ENCODE measurements around the gene RNASE3.
"Not testable (repeated sequence)": the region's sequence is repeated elsewhere in the genome, so short reads cannot be mapped to it uniquely, and the experiment has no call there.

RNASE3 gene

GRCh38 chr14:20891126-20891825 is at the start of gene RNASE3:
Gene RNASE3 (plus strand): TSS chr14:20891385. CDS start chr14:20891687, 302 bp downstream.
- not testable (repeated sequence) for DNase-seq

DNA sequence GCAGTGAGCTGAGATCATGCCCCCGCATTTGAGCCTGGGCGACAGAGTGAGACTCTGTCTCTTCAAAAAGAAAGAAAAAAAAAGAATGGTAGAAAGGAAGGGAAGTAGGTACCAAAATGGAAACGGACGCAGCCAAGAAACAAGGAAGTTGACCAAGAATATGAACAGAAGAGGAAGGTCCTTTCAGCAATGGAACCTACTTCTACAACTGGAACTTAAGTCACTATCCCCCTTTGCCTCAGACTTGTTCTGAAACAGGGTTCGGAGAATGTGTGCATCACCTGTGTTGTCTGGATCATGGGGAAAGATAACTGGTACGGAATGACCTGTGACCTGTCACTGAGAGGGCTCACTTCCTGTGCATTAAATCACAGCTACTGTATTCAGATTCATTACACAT is 44.6 kb upstream of the RNASE3 start:
- no peak for DNase-seq

- DNase-seq = no peak
Measured at GRCh38 chr14:20848316-20848954, 42.8 kb upstream of the RNASE3 start.

DNA sequence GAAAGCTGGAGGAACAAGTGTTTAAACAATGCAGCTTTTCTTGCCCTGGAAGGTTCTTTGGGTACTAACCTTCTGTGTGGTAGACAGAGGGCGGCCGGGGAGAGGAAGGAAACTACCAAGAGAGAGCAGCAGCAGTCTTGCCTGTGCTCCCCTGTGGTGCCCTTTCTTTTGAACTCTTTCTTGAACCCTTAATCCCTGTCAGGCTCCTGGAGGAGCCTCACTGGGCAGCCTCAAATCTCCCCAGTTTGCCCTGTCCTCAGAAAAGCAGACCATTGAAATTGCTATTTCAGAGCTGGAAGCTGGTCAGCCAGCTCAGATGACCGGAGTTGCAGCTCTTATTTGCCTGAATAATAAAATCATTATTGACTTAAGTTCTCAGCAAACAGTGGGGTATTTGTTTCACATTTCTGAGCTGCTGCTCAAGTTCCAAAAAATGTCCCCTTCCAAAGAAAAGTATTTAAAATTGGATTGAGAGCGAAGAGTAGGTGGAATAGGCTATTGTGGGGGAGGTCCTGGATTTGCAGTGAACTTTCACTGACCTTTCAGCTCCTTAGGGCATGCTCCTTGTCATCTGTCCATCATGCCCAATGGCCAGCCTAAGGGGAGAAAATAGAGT is 42.1 kb upstream of the RNASE3 start:
- no peak for DNase-seq

DNA sequence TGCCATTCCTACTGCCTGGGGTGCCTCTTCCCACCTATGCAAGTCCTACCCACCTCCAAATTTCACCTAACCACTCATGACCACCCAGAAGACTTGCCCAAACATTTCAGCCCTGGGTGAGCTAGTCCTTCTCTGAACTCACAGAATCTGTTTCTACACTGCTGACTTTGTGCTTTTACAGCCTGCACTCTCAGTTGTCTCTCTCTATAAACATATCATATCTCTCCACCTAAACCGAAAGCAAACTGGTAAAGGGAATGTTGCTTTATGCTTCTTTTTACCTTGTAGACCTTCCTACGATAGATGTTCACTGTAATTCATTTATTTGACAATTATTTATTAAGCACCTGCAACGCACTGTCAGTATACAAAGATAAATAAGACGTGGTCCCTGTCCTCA is 38.1 kb upstream of the RNASE3 start:
- no peak for DNase-seq

DNA sequence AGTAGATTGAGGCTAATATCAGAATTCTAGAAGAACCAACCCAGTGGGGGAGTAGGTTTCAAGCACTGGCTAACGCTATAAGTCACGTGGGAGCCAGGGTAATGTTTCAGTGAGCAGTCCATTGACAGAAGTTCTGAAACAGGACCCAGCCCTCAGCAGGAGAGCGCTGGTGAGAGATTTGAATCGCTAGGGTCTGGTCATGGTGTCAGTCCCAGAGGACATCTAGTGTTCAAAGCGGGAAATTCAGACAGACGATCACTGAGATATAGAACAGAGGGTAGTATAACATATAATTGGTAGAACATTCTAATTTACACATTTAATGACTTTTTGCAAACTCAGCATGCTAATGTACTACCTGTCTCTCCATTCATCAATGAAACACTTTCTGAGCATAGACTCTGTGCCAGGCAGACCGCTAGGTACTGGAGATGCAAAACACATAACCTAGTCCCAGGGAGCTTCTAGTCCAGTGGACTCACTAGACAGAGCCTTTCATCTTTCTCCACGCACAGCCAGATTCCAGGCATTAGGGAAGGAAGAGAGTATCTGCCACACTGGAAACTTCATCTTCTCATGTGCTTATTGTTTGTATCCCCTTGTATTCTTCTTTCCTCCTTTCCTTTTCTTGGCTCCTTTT is 35.4 kb upstream of the RNASE3 start:
- DNase-seq = peak in 1 of 2 experiments; percentile 7

DNA sequence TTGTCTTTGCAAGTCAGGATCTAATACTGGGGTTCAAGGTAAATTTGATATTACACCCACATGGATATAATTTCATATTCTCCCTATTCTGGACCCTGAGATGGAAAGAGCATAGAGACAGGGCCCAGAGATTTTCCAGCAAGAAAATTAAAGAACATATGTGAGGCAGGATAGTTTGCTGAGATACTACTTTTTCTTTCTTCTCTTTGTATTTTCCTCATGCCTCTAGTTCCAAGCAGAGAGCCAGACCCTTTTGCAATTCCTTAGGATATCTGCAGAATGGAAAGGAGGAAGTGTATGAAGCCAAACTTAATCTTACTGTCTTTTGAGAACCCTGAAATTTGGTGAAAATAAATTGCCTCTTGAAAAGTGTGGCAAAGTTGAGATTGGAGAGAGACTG is 34.0 kb upstream of the RNASE3 start:
- no peak for DNase-seq

DNA sequence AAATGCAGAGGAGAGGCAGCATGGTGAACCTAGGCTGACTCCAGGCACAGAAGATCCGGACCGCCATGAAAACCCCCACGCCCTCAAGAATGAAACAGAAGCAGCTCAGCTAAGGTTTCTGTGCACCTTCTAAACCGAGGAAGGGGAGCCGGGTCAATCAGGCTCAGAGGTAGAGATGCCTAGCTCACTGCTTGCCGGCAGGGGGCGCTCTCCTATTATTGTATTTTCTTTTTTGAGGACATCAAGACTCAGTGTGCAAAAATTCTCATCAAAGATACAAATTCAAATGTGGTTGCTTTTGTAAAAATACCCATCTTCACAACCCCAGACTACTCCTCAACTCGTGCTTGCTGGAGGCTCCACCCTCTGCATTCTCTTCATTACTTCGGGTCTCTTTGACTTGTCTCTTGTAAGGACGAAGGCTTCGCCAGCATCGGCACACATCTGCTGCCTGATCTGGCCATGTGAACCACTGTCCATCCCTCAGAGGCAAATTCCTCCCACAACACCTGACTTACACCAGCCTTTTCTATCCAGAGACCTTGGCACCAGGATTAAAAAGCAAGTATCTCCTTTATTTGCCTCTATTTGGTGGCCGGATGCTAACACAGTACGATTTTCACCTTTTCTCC is 33.4 kb upstream of the RNASE3 start:
- peak; percentile 42 to 72 for DNase-seq

GRCh38 chr14:20866194-20866593 is 25.0 kb upstream of the RNASE3 start:
- DNase-seq = no peak

GRCh38 chr14:20866963-20867362 is 24.2 kb upstream of the RNASE3 start:
- DNase-seq = no peak

- peak; percentile 58 to 77 for DNase-seq
Measured at GRCh38 chr14:20873370-20874177, 17.6 kb upstream of the RNASE3 start.

GRCh38 chr14:20877016-20877415 is 14.2 kb upstream of the RNASE3 start:
- no peak for DNase-seq

- no peak for DNase-seq
Measured at GRCh38 chr14:20878695-20879094, 12.5 kb upstream of the RNASE3 start.

DNA sequence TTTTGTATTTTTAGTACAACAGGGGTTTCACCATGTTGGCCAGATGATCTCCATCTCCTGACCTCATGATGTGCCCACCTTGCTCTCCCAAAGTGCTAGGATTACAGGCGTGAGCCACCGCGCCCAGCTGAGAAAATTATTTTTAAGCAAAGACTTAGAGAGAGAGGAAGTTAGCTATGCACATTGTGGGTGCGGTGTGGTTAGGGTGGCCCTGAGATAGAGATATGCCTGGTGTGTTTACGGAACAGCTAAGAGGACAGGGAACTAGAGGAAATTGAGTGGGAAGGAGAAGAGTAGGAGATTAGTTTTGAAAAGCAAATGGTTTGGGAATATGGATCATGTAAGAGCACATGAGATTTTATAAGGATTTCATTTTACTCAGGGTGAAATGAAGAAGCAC is 10.0 kb upstream of the RNASE3 start:
- DNase-seq = not testable (repeated sequence)

GRCh38 chr14:20882787-20883186 is 8.4 kb upstream of the RNASE3 start:
- not testable (repeated sequence) for DNase-seq

DNA sequence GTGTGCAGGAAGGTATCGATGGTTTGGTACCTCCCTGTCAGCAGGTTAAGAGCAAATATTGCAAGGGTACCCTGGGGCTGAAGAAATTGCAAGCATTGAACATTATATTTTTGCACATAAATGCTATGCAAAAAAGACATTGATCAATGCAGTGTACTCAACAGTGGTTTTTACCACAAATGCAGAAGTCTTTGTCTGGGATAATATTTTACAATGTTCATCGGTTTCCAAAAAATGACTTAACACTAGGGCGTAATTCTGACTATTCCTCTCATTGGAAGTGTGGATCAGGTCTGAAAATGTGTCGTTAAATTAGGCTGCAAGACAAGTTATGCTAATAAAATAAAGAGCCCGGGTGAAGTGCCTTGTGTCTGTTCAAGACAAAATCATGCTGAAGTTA is 2.8 kb upstream of the RNASE3 start:
- DNase-seq = not testable (repeated sequence)

GRCh38 chr14:20895322-20895721 is 4.1 kb downstream of the RNASE3 start:
- not testable (repeated sequence) for DNase-seq

DNA sequence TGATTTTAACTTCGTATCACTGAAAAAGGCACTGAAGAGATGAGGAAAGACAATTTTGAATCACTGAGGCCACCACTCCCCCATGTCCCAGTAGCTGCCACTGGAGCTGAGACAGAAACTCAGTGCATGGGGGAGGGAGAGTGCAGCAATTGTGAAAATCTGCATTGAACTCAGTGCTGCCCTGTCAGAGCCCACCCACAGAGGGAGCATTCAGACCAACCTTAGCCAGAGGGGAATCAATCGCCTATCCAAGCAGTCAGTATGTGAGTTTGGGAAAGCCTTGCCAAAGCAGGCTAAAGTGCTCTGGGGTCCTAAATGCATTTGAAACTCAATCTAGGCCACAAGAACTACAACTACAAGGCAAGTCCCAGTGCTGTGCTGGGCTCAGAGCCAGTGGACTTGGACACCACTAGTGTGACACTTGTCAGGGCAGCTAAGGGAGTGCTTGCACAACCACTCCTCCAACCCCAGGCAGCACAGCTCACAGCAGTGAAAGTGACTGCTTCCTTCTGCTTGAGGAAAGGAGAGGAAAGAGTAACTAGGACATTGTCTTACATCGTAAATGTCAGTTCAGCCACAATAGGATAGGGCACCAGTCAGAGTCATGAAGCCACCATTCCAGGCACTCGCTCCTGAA is 13.3 kb downstream of the RNASE3 start:
- no peak for DNase-seq

- no peak for DNase-seq
Measured at GRCh38 chr14:20905676-20906075, 14.5 kb downstream of the RNASE3 start.

- DNase-seq = no peak
Measured at GRCh38 chr14:20907214-20907613, 16.0 kb downstream of the RNASE3 start.

GRCh38 chr14:20910822-20911221 is 19.6 kb downstream of the RNASE3 start:
- not testable (repeated sequence) for DNase-seq
